ENCODE results near the gene ZSWIM1. TPM values are rescaled to one million over a fixed set of nuclear protein-coding genes. Genes with fewer than 3 reads are reported as not detected.

Gene ZSWIM1
- total RNA-seq, 1 donor from 2014 or later, result 12.6 TPM

GRCh38 chr20:45934046-45934585 lies 53.1 kb downstream of the ZSWIM1 start:
- no peak for TF ChIP-seq CTCF (IDR thresholded peaks at IDR 0.05; ENCODE audit: unreplicated experiment)
- Mint-ChIP-seq H3K27ac (ENCODE audit: unreplicated experiment) (peak overlapping the region; percentile 98), H3K4me1 (ENCODE audit: unreplicated experiment) (peaks cover 20% of the 10 kb centered on the region), H3K4me3 (ENCODE audit: unreplicated experiment) (peak overlapping the region; percentile 96), H3K36me3 (ENCODE audit: low read depth, unreplicated experiment) (peaks cover 11% of the 10 kb centered on the region), H3K27me3 (ENCODE audit: unreplicated experiment) (peaks cover 12% of the 10 kb centered on the region), H3K9me3 (ENCODE audit: unreplicated experiment) (no peaks in the 10 kb centered on the region)
- DNase-seq (ENCODE audit: low spot score), result no peak

Other genes starting within 250 kb of the ZSWIM1 start
- gene WFDC9, start 249.9 kb upstream of the ZSWIM1 start, total RNA-seq (ENCODE audit: unreplicated experiment), result not detected
- not detected for gene WFDC11, start 211.0 kb upstream of the ZSWIM1 start, total RNA-seq (ENCODE audit: unreplicated experiment)
- gene WFDC13, start 179.2 kb upstream of the ZSWIM1 start, total RNA-seq (ENCODE audit: unreplicated experiment), result not detected
- not detected for gene WFDC10B, start 176.2 kb upstream of the ZSWIM1 start, total RNA-seq (ENCODE audit: unreplicated experiment)
- not detected for gene SPINT4, start 158.9 kb upstream of the ZSWIM1 start, total RNA-seq (ENCODE audit: unreplicated experiment)
- gene WFDC3, start 89.3 kb upstream of the ZSWIM1 start, total RNA-seq (ENCODE audit: unreplicated experiment), result not detected
- 36.9 TPM for gene DNTTIP1, start 89.3 kb upstream of the ZSWIM1 start, total RNA-seq (ENCODE audit: unreplicated experiment)
- gene UBE2C, start 68.6 kb upstream of the ZSWIM1 start, total RNA-seq (ENCODE audit: unreplicated experiment), result 22.9 TPM
- not detected for gene TNNC2, start 53.9 kb upstream of the ZSWIM1 start, total RNA-seq (ENCODE audit: unreplicated experiment)
- 11.9 TPM for gene SNX21, start 47.4 kb upstream of the ZSWIM1 start, total RNA-seq (ENCODE audit: unreplicated experiment)
- 25.3 TPM for gene ACOT8, start 23.8 kb upstream of the ZSWIM1 start, total RNA-seq (ENCODE audit: unreplicated experiment)
- 6.7 TPM for gene ZSWIM3, start 23.6 kb upstream of the ZSWIM1 start, total RNA-seq (ENCODE audit: unreplicated experiment)
- gene SPATA25, start 6.4 kb downstream of the ZSWIM1 start, total RNA-seq (ENCODE audit: unreplicated experiment), result 0.62 TPM
- 3.6 TPM for gene NEURL2, start 10.0 kb downstream of the ZSWIM1 start, total RNA-seq (ENCODE audit: unreplicated experiment)
- gene CTSA, start 10.1 kb downstream of the ZSWIM1 start, total RNA-seq (ENCODE audit: unreplicated experiment), result 62.7 TPM
- gene PLTP, start 30.9 kb downstream of the ZSWIM1 start, total RNA-seq (ENCODE audit: unreplicated experiment), result 41.3 TPM
- gene PCIF1, start 53.5 kb downstream of the ZSWIM1 start, total RNA-seq (ENCODE audit: unreplicated experiment), result 34.8 TPM
- 22.9 TPM for gene ZNF335, start 91.0 kb downstream of the ZSWIM1 start, total RNA-seq (ENCODE audit: unreplicated experiment)
- gene MMP9, start 127.7 kb downstream of the ZSWIM1 start, total RNA-seq (ENCODE audit: unreplicated experiment), result 9.7 TPM
- gene SLC12A5, start 148.0 kb downstream of the ZSWIM1 start, total RNA-seq (ENCODE audit: unreplicated experiment), result 8.8 TPM
- gene NCOA5, start 208.7 kb downstream of the ZSWIM1 start, total RNA-seq (ENCODE audit: unreplicated experiment), result 34.9 TPM
- 69.4 TPM for gene CD40, start 237.1 kb downstream of the ZSWIM1 start, total RNA-seq (ENCODE audit: unreplicated experiment)